HEK293 (cell line): Measurements from ENCODE around the gene HOXC5.

Experiments
- KLF16 ChIP-seq: fragments of 450-650 bp; formaldehyde crosslinking; IDR thresholded peaks from 2 replicates; pipeline ENCODE4 v1.5.1; 2017; ENCODE audit warnings: missing biosample characterization, missing genetic modification characterization
- PRDM10 ChIP-seq: fragments of 450-650 bp; formaldehyde crosslinking; IDR thresholded peaks from 2 replicates; pipeline ENCODE4 v1.5.1; 2016; ENCODE audit warnings: missing biosample characterization, missing genetic modification characterization
- SP2 ChIP-seq: fragments of 450-650 bp; formaldehyde crosslinking; IDR thresholded peaks from 2 replicates; pipeline ENCODE4 v1.5.1; 2016; ENCODE audit warnings: missing biosample characterization, missing genetic modification characterization
- SP3 ChIP-seq: fragments of 450-650 bp; formaldehyde crosslinking; IDR thresholded peaks from 2 replicates; pipeline ENCODE4 v1.5.1; 2016; ENCODE audit warnings: missing biosample characterization, missing genetic modification characterization
- ZBTB26 ChIP-seq: fragments of 450-650 bp; formaldehyde crosslinking; optimal IDR thresholded peaks from 2 replicates; pipeline ENCODE3; 2016; ENCODE audit warnings: missing biosample characterization, mild to moderate bottlenecking, missing genetic modification characterization
- ZBTB8A ChIP-seq: fragments of 450-650 bp; formaldehyde crosslinking; IDR thresholded peaks from 2 replicates; pipeline ENCODE4 v1.5.1; 2016; ENCODE audit warnings: missing biosample characterization, missing genetic modification characterization
- ZNF2 ChIP-seq: fragments of 450-650 bp; formaldehyde crosslinking; IDR thresholded peaks from 2 replicates; pipeline ENCODE4 v1.5.1; 2016; ENCODE audit warnings: missing biosample characterization, missing genetic modification characterization
- ZNF248 ChIP-seq: fragments of 450-650 bp; formaldehyde crosslinking; IDR thresholded peaks from 2 replicates; pipeline ENCODE4 v1.5.1; 2017; ENCODE audit warnings: missing biosample characterization, missing genetic modification characterization
- ZNF76 ChIP-seq: fragments of 450-650 bp; formaldehyde crosslinking; IDR thresholded peaks from 2 replicates; pipeline ENCODE4; 2016; ENCODE audit warnings: low read depth, missing biosample characterization, missing genetic modification characterization, borderline replicate concordance
- ZSCAN4 ChIP-seq: fragments of 450-650 bp; formaldehyde crosslinking; IDR thresholded peaks from 2 replicates; pipeline ENCODE4 v1.5.1; 2017; ENCODE audit warnings: missing biosample characterization, missing genetic modification characterization
- TF ChIP-seq, protein P1 (sequence below): fragments of 450-650 bp; formaldehyde crosslinking; IDR thresholded peaks from 2 replicates; pipeline ENCODE4 v1.5.1; 2016; ENCODE audit warnings: missing biosample characterization, missing genetic modification characterization
- TF ChIP-seq, protein P2 (sequence below): fragments of 450-650 bp; formaldehyde crosslinking; IDR thresholded peaks from 2 replicates; pipeline ENCODE4 v1.5.1; 2016; ENCODE audit warnings: missing biosample characterization, missing genetic modification characterization, low read depth

Gene HOXC5

GRCh38 chr12:54053003-54053750 lies 20.3 kb downstream of the HOXC5 start (continued):
- no peak for TF ChIP-seq PRDM10 (tag by site-specific recombination)
- TF ChIP-seq ZNF2 (tag by site-specific recombination), result 0 out of 2 replicates have a peak, but pooled peaks have one; percentile 16
- peak; percentile 23; the same call in 1 of the 2 replicates for TF ChIP-seq ZNF76 (tag by site-specific recombination)
- TF ChIP-seq SP2 (tag by site-specific recombination), result peak; percentile 47; the same call in 1 of the 2 replicates
- no peak for TF ChIP-seq ZNF248 (tag by site-specific recombination)
- TF ChIP-seq ZBTB8A (tag by site-specific recombination), result no peak
- TF ChIP-seq KLF16 (tag by site-specific recombination), result no peak
- TF ChIP-seq ZSCAN4 (tag by site-specific recombination), result no peak; the same call in 1 of the 2 replicates
- TF ChIP-seq, protein P1, sequence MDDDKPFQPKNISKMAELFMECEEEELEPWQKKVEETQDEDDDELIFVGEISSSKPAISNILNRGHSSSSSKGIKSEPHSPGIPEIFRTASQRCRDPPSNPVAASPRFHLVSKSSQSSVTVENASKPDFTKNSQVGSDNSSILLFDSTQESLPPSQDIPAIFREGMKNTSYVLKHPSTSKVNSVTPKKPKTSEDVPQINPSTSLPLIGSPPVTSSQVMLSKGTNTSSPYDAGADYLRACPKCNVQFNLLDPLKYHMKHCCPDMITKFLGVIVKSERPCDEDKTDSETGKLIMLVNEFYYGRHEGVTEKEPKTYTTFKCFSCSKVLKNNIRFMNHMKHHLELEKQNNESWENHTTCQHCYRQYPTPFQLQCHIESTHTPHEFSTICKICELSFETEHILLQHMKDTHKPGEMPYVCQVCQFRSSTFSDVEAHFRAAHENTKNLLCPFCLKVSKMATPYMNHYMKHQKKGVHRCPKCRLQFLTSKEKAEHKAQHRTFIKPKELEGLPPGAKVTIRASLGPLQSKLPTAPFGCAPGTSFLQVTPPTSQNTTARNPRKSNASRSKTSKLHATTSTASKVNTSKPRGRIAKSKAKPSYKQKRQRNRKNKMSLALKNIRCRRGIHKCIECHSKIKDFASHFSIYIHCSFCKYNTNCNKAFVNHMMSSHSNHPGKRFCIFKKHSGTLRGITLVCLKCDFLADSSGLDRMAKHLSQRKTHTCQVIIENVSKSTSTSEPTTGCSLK (tag by site-specific recombination), result no peak
- TF ChIP-seq ZBTB26 (tag by site-specific recombination), result no peak
- peak; percentile 26; the same call in 1 of the 2 replicates for TF ChIP-seq SP3 (tag by site-specific recombination)
- TF ChIP-seq, protein P2, sequence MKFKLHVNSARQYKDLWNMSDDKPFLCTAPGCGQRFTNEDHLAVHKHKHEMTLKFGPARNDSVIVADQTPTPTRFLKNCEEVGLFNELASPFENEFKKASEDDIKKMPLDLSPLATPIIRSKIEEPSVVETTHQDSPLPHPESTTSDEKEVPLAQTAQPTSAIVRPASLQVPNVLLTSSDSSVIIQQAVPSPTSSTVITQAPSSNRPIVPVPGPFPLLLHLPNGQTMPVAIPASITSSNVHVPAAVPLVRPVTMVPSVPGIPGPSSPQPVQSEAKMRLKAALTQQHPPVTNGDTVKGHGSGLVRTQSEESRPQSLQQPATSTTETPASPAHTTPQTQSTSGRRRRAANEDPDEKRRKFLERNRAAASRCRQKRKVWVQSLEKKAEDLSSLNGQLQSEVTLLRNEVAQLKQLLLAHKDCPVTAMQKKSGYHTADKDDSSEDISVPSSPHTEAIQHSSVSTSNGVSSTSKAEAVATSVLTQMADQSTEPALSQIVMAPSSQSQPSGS (tag by site-specific recombination), result peak; percentile 88
- TF ChIP-seq, all 188 proteins: peak for 18
